Gastroesophageal sphincter (tissue), 3 donors: ENCODE results near the gene MAP7.

ENCODE experiments used
- CTCF ChIP-seq, 4 experiments: fragments of 200-600 bp in 2 of 4; fragments of 450-650 bp in 2 of 4; sonication (generic) in 1 of 4; IDR thresholded peaks; one replicate each; pipeline ENCODE4 v1.5.1; 2017 to 2019; ENCODE audit warnings: antibody characterized with exemption in 4 of 4, mild to moderate bottlenecking in 2 of 4, moderate library complexity in 2 of 4
- POLR2A ChIP-seq, 2 donors: fragments of 450-650 bp; IDR thresholded peaks; one replicate each; pipeline ENCODE4 v1.6.1; 2017; ENCODE audit warnings: antibody characterized with exemption in 2 of 2, mild to moderate bottlenecking in 2 of 2, moderate library complexity in 1 of 2
- POLR2AphosphoS5 ChIP-seq: sonication (generic); formaldehyde crosslinking; IDR thresholded peaks from one replicate; pipeline ENCODE4 v1.6.1; 2017; ENCODE audit warnings: antibody characterized with exemption

- TF ChIP-seq CTCF (IDR thresholded peaks at IDR 0.05), result no peak
- no peak for TF ChIP-seq POLR2AphosphoS5
- TF ChIP-seq POLR2A (IDR thresholded peaks at IDR 0.05), result no peak
These were observed 115.1 kb downstream of the MAP7 start for GRCh38 chr6:136435101-136435500.
